SU-DHL-6 (cell line): ENCODE measurements around the gene OR4F6.

ENCODE experiments used
- H2AFZ ChIP-seq: fragments of 200-600 bp; sonication (generic); 2 replicates; pipeline ENCODE4 v1.6.1; 2014; ENCODE audit warnings: low read depth, mild to moderate bottlenecking, moderate library complexity, mixed read lengths, antibody characterized with exemption, low read length; ENCODE audit not compliant: severe bottlenecking
- H3F3A ChIP-seq: fragments of 200-600 bp; shearing (Covaris generic); 2 replicates; pipeline ENCODE4 v1.6.0; 2016; ENCODE audit warnings: antibody characterized with exemption, mild to moderate bottlenecking; ENCODE audit not compliant: insufficient read depth
- H3K27ac ChIP-seq: fragments of 200-600 bp; sonication (generic); 2 replicates; pipeline ENCODE4 v1.5.1; 2016; ENCODE audit warnings: low read depth, mild to moderate bottlenecking, low read length, moderate library complexity, mixed read lengths
- H3K27me3 ChIP-seq: fragments of 200-600 bp; sonication (generic), shearing (Covaris generic); 2 replicates; pipeline ENCODE4 v1.6.0; 2014; ENCODE audit warnings: mild to moderate bottlenecking, low read length
- H3K36me3 ChIP-seq: fragments of 200-600 bp; sonication (generic); 2 replicates; pipeline ENCODE4 v1.6.1; 2014; ENCODE audit warnings: mild to moderate bottlenecking, low read length, mixed read lengths
- H3K4me2 ChIP-seq: fragments of 300-600, 200-600 bp; shearing (Covaris generic), sonication (generic); 2 replicates; pipeline ENCODE4 v1.6.0; 2014; ENCODE audit warnings: low read length, low read depth, mild to moderate bottlenecking; ENCODE audit not compliant: poor library complexity, severe bottlenecking
- H3K4me3 ChIP-seq: fragments of 200-600 bp; sonication (generic); 2 replicates; pipeline ENCODE4 v1.5.1; 2014; ENCODE audit warnings: antibody characterized with exemption, low read length, mild to moderate bottlenecking, mixed read lengths; ENCODE audit not compliant: insufficient read depth, poor library complexity, severe bottlenecking
- H3K79me2 ChIP-seq: fragments of 200-600 bp; sonication (generic); 2 replicates; pipeline ENCODE4 v1.6.1; 2014; ENCODE audit warnings: mild to moderate bottlenecking, low read length, moderate library complexity; ENCODE audit not compliant: insufficient read depth
- H3K9ac ChIP-seq: fragments of 200-600 bp; sonication (generic); 2 replicates; pipeline ENCODE4 v1.7.0; 2014; ENCODE audit warnings: mild to moderate bottlenecking, low read length
- H3K9me2 ChIP-seq: fragments of 200-600 bp; sonication (generic); replicated peaks from 2 replicates; pipeline ENCODE4 v1.6.1; 2014; ENCODE audit warnings: low read length; ENCODE audit not compliant: insufficient read depth
- H3K9me3 ChIP-seq: fragments of 200-600 bp; sonication (generic); 2 replicates; pipeline ENCODE4 v1.6.1; 2014; ENCODE audit warnings: low read length, mixed read lengths; ENCODE audit not compliant: insufficient read depth
- H4K20me1 ChIP-seq: fragments of 200-600 bp; sonication (generic); 2 replicates; pipeline ENCODE4 v1.6.1; 2014; ENCODE audit warnings: low read depth, mild to moderate bottlenecking, antibody characterized with exemption, low read length, moderate library complexity, mixed read lengths
- CTCF ChIP-seq: fragments of 200-600 bp; sonication (generic); IDR thresholded peaks from one replicate; pipeline ENCODE4 v1.5.1; 2017; ENCODE audit warnings: antibody characterized with exemption, mild to moderate bottlenecking, low read length, moderate library complexity; ENCODE audit not compliant: insufficient read depth, poor library complexity, severe bottlenecking
- EZH2phosphoT487 ChIP-seq: fragments of 200-600 bp; sonication (generic), shearing (Covaris generic); conservative IDR thresholded peaks from 2 replicates; pipeline ENCODE4 v1.6.1; 2018; ENCODE audit warnings: mild to moderate bottlenecking, antibody characterized with exemption, low read length, moderate library complexity, mixed read lengths

The OR4F6 gene

GRCh38 chr15:101803676-101804075 is 367 bp downstream of the OR4F6 start:
- H3K9me3 ChIP-seq: no peaks in the 10 kb centered on the region
- no peaks in the 10 kb centered on the region for H3K9me2 ChIP-seq
- H3F3A ChIP-seq: no peaks in the 10 kb centered on the region; the same call in 1 of the 2 replicates
- no peaks in the 10 kb centered on the region for H3K79me2 ChIP-seq
- no peak overlapping the region for H3K9ac ChIP-seq
- no peaks in the 10 kb centered on the region for H4K20me1 ChIP-seq
- no peaks in the 10 kb centered on the region for H3K27me3 ChIP-seq
- H3K4me2 ChIP-seq: no peak overlapping the region
- no peak overlapping the region for H3K27ac ChIP-seq
- no peaks in the 10 kb centered on the region for H3K36me3 ChIP-seq
- TF ChIP-seq EZH2phosphoT487 (no peak), CTCF (no peak)
- H2AFZ ChIP-seq: no peak overlapping the region
- no peak overlapping the region for H3K4me3 ChIP-seq

- no peaks in the 10 kb centered on the region for H3K9me3 ChIP-seq
- TF ChIP-seq CTCF (no peak), EZH2phosphoT487 (no peak)
- H3K4me3 ChIP-seq: no peak overlapping the region
- H3K27me3 ChIP-seq: no peaks in the 10 kb centered on the region
- no peak overlapping the region for H3K27ac ChIP-seq
- no peak overlapping the region for H2AFZ ChIP-seq
- H3K36me3 ChIP-seq: no peaks in the 10 kb centered on the region
- no peaks in the 10 kb centered on the region for H4K20me1 ChIP-seq
- no peak overlapping the region for H3K4me2 ChIP-seq
- no peaks in the 10 kb centered on the region; the same call in 1 of the 2 replicates for H3F3A ChIP-seq
- H3K79me2 ChIP-seq: no peaks in the 10 kb centered on the region
- no peaks in the 10 kb centered on the region for H3K9me2 ChIP-seq
- H3K9ac ChIP-seq: no peak overlapping the region
These were observed 1.1 kb downstream of the OR4F6 start for GRCh38 chr15:101804375-101804774.

- H2AFZ ChIP-seq: no peak overlapping the region
- no peaks in the 10 kb centered on the region for H4K20me1 ChIP-seq
- no peak overlapping the region for H3K9ac ChIP-seq
- no peaks in the 10 kb centered on the region for H3K36me3 ChIP-seq
- H3K27me3 ChIP-seq: no peaks in the 10 kb centered on the region
- no peak overlapping the region for H3K4me2 ChIP-seq
- no peaks in the 10 kb centered on the region for H3K79me2 ChIP-seq
- no peak overlapping the region for H3K4me3 ChIP-seq
- H3K27ac ChIP-seq: no peak overlapping the region
- TF ChIP-seq CTCF: no peak
- no peak for TF ChIP-seq EZH2phosphoT487
- H3K9me3 ChIP-seq: no peaks in the 10 kb centered on the region
- H3K9me2 ChIP-seq: no peaks in the 10 kb centered on the region
- H3F3A ChIP-seq: no peaks in the 10 kb centered on the region; the same call in 1 of the 2 replicates
These were observed 1.6 kb downstream of the OR4F6 start for GRCh38 chr15:101804941-101805340.
